Cardiac muscle cell (in vitro differentiated cells and primary cell): ENCODE measurements around the gene TAF11L14. TPM values are rescaled to one million over a fixed set of nuclear protein-coding genes. Genes with fewer than 3 reads are reported as not detected.

Experiments used
- DNase-seq, 2 donors: peaks; one replicate each; pipeline versions ENCODE4 v3.0.0 to v3.0.0-alpha.2; 2010 to 2017; ENCODE audit warnings: low read depth in 1 of 2, low spot score in 1 of 2
- H3K27ac ChIP-seq: fragments of 200-600 bp; sonication (generic); 2 replicates; pipeline ENCODE4 v1.5.1; 2016
- H3K27me3 ChIP-seq: fragments of 200-600 bp; sonication (generic); 2 replicates; pipeline ENCODE4 v1.6.0; 2016; ENCODE audit warnings: control low read depth
- H3K36me3 ChIP-seq: fragments of 200-600 bp; sonication (generic); 2 replicates; pipeline ENCODE4 v1.5.1; 2016; ENCODE audit warnings: control low read depth
- H3K4me1 ChIP-seq: fragments of 200-600 bp; sonication (generic); 2 replicates; pipeline ENCODE4 v1.8.1; 2017; ENCODE audit warnings: low read depth, mild to moderate bottlenecking, mixed run types
- H3K4me3 ChIP-seq: fragments of 200-600 bp; sonication (generic); 2 replicates; pipeline ENCODE4 v1.5.1; 2016; ENCODE audit warnings: mild to moderate bottlenecking
- H3K9me3 ChIP-seq: fragments of 200-600 bp; sonication (generic); 2 replicates; pipeline ENCODE4 v1.5.1; 2017; ENCODE audit warnings: low read depth, mild to moderate bottlenecking, control low read depth
- polyA plus RNA-seq: library from polyadenylated mRNA; unstranded; fragments of >200 nt; fragmentation: Nextera tagmentation; extraction: Ambion mirVana; gene quantifications from 2 replicates; pipeline ENCODE4 v1.2.1, GENCODE V29; 2016
- total RNA-seq: library from RNA; depleted of rRNA; stranded (reverse); fragments of >200 nt; gene quantifications from 2 replicates; pipeline ENCODE4 v1.2.3, GENCODE V29; 2016
- TF ChIP-seq, protein P1 (sequence below): IDR thresholded peaks from 2 replicates; pipeline ENCODE4 v1.5.1; 2012; ENCODE audit warnings: low read depth, mild to moderate bottlenecking, low read length

Gene TAF11L14
- total and polyA plus RNA-seq, 2 experiments from 2014 or later = not detected

GRCh38 chr5:17655921-17656320 lies 21.7 kb downstream of the TAF11L14 start:
- TF ChIP-seq, protein P1, sequence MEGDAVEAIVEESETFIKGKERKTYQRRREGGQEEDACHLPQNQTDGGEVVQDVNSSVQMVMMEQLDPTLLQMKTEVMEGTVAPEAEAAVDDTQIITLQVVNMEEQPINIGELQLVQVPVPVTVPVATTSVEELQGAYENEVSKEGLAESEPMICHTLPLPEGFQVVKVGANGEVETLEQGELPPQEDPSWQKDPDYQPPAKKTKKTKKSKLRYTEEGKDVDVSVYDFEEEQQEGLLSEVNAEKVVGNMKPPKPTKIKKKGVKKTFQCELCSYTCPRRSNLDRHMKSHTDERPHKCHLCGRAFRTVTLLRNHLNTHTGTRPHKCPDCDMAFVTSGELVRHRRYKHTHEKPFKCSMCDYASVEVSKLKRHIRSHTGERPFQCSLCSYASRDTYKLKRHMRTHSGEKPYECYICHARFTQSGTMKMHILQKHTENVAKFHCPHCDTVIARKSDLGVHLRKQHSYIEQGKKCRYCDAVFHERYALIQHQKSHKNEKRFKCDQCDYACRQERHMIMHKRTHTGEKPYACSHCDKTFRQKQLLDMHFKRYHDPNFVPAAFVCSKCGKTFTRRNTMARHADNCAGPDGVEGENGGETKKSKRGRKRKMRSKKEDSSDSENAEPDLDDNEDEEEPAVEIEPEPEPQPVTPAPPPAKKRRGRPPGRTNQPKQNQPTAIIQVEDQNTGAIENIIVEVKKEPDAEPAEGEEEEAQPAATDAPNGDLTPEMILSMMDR = no peak
- H3K4me3 ChIP-seq = no peak overlapping the region
- no peaks in the 10 kb centered on the region for H3K27me3 ChIP-seq
- no peaks in the 10 kb centered on the region for H3K36me3 ChIP-seq
- H3K9me3 ChIP-seq = no peaks in the 10 kb centered on the region
- no peaks in the 10 kb centered on the region for H3K4me1 ChIP-seq
- no peak for DNase-seq
- H3K27ac ChIP-seq = no peak overlapping the region

- no peaks in the 10 kb centered on the region for H3K4me1 ChIP-seq
- H3K27me3 ChIP-seq = no peaks in the 10 kb centered on the region
- H3K4me3 ChIP-seq = no peak overlapping the region
- H3K9me3 ChIP-seq = no peaks in the 10 kb centered on the region
- TF ChIP-seq, protein P1 = no peak
- H3K27ac ChIP-seq = no peak overlapping the region
- H3K36me3 ChIP-seq = no peaks in the 10 kb centered on the region
- no peak for DNase-seq
Observed at GRCh38 chr5:17663182-17663581, 28.9 kb downstream of the TAF11L14 start.

DNA sequence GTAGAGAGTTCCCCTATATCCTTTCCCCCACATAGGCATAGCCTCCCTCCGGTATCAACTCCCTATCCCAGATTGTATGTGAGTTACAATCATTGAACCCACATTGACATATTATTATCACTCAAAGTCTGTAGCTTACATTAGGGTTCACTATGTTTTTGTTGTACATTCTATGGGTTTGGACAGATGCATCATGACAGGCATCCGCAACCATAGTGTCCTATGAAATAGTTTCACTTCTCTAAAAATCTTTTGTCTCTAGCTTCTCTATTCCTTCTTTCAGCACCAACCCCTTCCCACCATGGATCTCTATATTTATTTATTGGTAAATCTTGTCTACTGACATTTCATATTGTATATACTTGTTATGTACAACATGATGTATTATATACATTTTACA lies 31.6 kb downstream of the TAF11L14 start:
- TF ChIP-seq, protein P1 = no peak
- no peaks in the 10 kb centered on the region for H3K4me1 ChIP-seq
- H3K4me3 ChIP-seq = no peak overlapping the region
- DNase-seq = no peak
- H3K27ac ChIP-seq = no peak overlapping the region
- H3K36me3 ChIP-seq = no peaks in the 10 kb centered on the region
- no peaks in the 10 kb centered on the region for H3K27me3 ChIP-seq
- no peaks in the 10 kb centered on the region for H3K9me3 ChIP-seq

GRCh38 chr5:17666726-17667235 lies 32.5 kb downstream of the TAF11L14 start:
- no peaks in the 10 kb centered on the region for H3K36me3 ChIP-seq
- no peaks in the 10 kb centered on the region for H3K9me3 ChIP-seq
- no peak overlapping the region for H3K27ac ChIP-seq
- TF ChIP-seq, protein P1 = no peak
- H3K4me1 ChIP-seq = no peaks in the 10 kb centered on the region
- no peak overlapping the region for H3K4me3 ChIP-seq
- no peaks in the 10 kb centered on the region for H3K27me3 ChIP-seq
- DNase-seq = no peak

- TF ChIP-seq, protein P1 = no peak
- Histone ChIP-seq H3K27ac (no peak overlapping the region), H3K4me3 (no peak overlapping the region), H3K27me3 (no peaks in the 10 kb centered on the region), H3K36me3 (no peaks in the 10 kb centered on the region), H3K9me3 (no peaks in the 10 kb centered on the region), H3K4me1 (no peaks in the 10 kb centered on the region)
- no peak for DNase-seq
Observed at GRCh38 chr5:17670353-17670752, 36.1 kb downstream of the TAF11L14 start.

DNA sequence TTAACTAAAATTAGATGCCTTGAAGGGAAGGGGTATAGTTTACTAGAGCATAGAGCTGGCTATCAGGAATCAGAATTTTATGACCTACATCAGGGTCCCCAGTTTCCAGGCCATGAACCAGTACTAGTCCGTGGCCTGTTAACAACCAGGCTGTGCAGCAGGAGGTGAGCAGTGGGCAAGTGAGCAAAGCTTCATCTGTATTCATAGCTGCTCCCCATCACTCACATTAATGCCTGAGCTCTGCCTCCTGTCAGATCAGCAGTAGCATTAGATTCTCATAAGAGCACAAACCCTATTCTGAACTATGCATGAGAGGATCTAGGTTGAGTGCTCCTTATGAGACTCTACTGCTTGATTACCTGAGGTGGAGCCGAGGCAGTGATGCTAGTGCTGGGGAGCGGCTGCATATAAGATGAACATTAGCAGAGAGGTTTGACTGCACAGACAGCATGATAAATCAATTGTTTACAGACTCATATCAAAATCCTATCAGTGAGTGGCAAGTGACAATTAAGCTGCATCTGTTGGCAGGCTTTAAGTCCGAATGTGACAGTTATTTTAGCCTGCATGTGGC lies 44.6 kb downstream of the TAF11L14 start:
- H3K4me3 ChIP-seq = no peak overlapping the region
- no peak for DNase-seq
- H3K9me3 ChIP-seq = no peaks in the 10 kb centered on the region
- H3K27me3 ChIP-seq = no peaks in the 10 kb centered on the region
- no peaks in the 10 kb centered on the region for H3K36me3 ChIP-seq
- H3K27ac ChIP-seq = no peak overlapping the region
- no peaks in the 10 kb centered on the region for H3K4me1 ChIP-seq
- TF ChIP-seq, protein P1 = no peak
